PFSK-1 (cell line): ENCODE results near the gene HINFP.

Experiments
- FOXP2 ChIP-seq: optimal IDR thresholded peaks from 2 replicates; pipeline ENCODE3; 2011; ENCODE audit warnings: borderline replicate concordance, control low read depth, inconsistent platforms; ENCODE audit not compliant: insufficient read depth; ENCODE audit errors: extremely low read length, extremely low read depth
- POLR2AphosphoS5 ChIP-seq: IDR thresholded peaks from 2 replicates; pipeline ENCODE4 v1.6.1; 2012; ENCODE audit warnings: low read depth, mild to moderate bottlenecking, control low read depth, low read length, moderate library complexity
- REST ChIP-seq, 2 experiments: IDR thresholded peaks; 2 replicates each; pipeline versions ENCODE4 v1.6.1 to v1.8.0; 2011 to 2012; ENCODE audit warnings: low read depth in 2 of 2, low read length in 2 of 2, control low read depth in 1 of 2, inconsistent platforms in 1 of 2, mild to moderate bottlenecking in 1 of 2, moderate library complexity in 1 of 2; ENCODE audit not compliant: insufficient read depth in 1 of 2
- SIN3A ChIP-seq: IDR thresholded peaks from 2 replicates; pipeline ENCODE4 v1.6.1; 2012; ENCODE audit warnings: mild to moderate bottlenecking, low read length, moderate library complexity, borderline replicate concordance; ENCODE audit not compliant: insufficient read depth
- TAF1 ChIP-seq: IDR thresholded peaks from 2 replicates; pipeline ENCODE4 v1.6.1; 2012; ENCODE audit warnings: low read length, control low read depth, borderline replicate concordance; ENCODE audit not compliant: insufficient read depth

Gene HINFP

GRCh38 chr11:119118227-119118626 is 3.2 kb upstream of the HINFP start:
- TF ChIP-seq TAF1: no peak
- no peak for TF ChIP-seq REST (IDR thresholded peaks at IDR 0.05; ENCODE audit: insufficient read depth in 1 of 2, low read depth in 2 of 2, low read length in 2 of 2)
- TF ChIP-seq POLR2AphosphoS5: no peak
- TF ChIP-seq SIN3A: no peak
- TF ChIP-seq FOXP2: no peak

- TF ChIP-seq POLR2AphosphoS5 (no peak), SIN3A (no peak), TAF1 (no peak), FOXP2 (no peak), REST (IDR thresholded peaks at IDR 0.05; ENCODE audit: insufficient read depth in 1 of 2, low read depth in 2 of 2, low read length in 2 of 2) (no peak)
Measured at GRCh38 chr11:119118946-119119345, 2.4 kb upstream of the HINFP start.

- TF ChIP-seq SIN3A: peak; percentile 25; the same call in 1 of the 2 replicates
- TF ChIP-seq POLR2AphosphoS5: no peak
- no peak for TF ChIP-seq TAF1
- no peak for TF ChIP-seq FOXP2
- TF ChIP-seq REST (IDR thresholded peaks at IDR 0.05; ENCODE audit: insufficient read depth in 1 of 2, low read depth in 2 of 2, low read length in 2 of 2): no peak
Measured at GRCh38 chr11:119120639-119121007, 757 bp upstream of the HINFP start.

GRCh38 chr11:119121811-119122124 is 388 bp downstream of the HINFP start:
- TF ChIP-seq SIN3A: no peak
- TF ChIP-seq REST (IDR thresholded peaks at IDR 0.05; ENCODE audit: insufficient read depth in 1 of 2, low read depth in 2 of 2, low read length in 2 of 2): no peak
- no peak for TF ChIP-seq TAF1
- no peak for TF ChIP-seq POLR2AphosphoS5
- TF ChIP-seq FOXP2: no peak

- no peak for TF ChIP-seq POLR2AphosphoS5
- TF ChIP-seq TAF1: no peak
- TF ChIP-seq REST (IDR thresholded peaks at IDR 0.05; ENCODE audit: insufficient read depth in 1 of 2, low read depth in 2 of 2, low read length in 2 of 2): no peak
- no peak for TF ChIP-seq SIN3A
- no peak for TF ChIP-seq FOXP2
Measured at GRCh38 chr11:119125821-119126220, 4.4 kb downstream of the HINFP start.
